BE2C (cell line): ENCODE results near the gene HES1.
"Not testable (repeated sequence)": the region's sequence is repeated elsewhere in the genome, so short reads cannot be mapped to it uniquely, and the experiment has no call there.

Source experiments
- DNase-seq: peaks from one replicate; pipeline ENCODE4 v3.0.0-alpha.2; 2020
- H3K27me3 ChIP-seq: fragments of 250-450 bp; sonication (Bioruptor Pico); 2 replicates; pipeline ENCODE4 v1.5.1; 2020; ENCODE audit warnings: mild to moderate bottlenecking
- H3K36me3 ChIP-seq: fragments of 250-450 bp; sonication (Bioruptor Pico); 2 replicates; pipeline ENCODE4 v1.5.1; 2020; ENCODE audit warnings: mild to moderate bottlenecking
- H3K4me1 ChIP-seq: fragments of 250-450 bp; sonication (Bioruptor Pico); 2 replicates; pipeline ENCODE4 v1.5.1; 2020
- H3K4me3 ChIP-seq: 2 replicates; pipeline ENCODE4 v1.5.1; 2011; ENCODE audit warnings: low read depth, low read length
- H3K9me3 ChIP-seq: fragments of 250-450 bp; sonication (Bioruptor Pico); 2 replicates; pipeline ENCODE4 v1.5.1; 2020
- CTCF ChIP-seq: IDR thresholded peaks from 2 replicates; pipeline ENCODE4 v1.5.1; 2012; ENCODE audit warnings: mild to moderate bottlenecking, low read depth, low read length

HES1 gene

GRCh38 chr3:194150252-194150934 lies 14.4 kb downstream of the HES1 start:
- TF ChIP-seq CTCF, result no peak
- H3K9me3 ChIP-seq, result peaks cover 4% of the 10 kb centered on the region; the same call in 1 of the 2 replicates
- DNase-seq, result no peak
- no peak overlapping the region for H3K4me3 ChIP-seq
- peaks cover 3% of the 10 kb centered on the region; the same call in 1 of the 2 replicates for H3K4me1 ChIP-seq
- no peaks in the 10 kb centered on the region for H3K36me3 ChIP-seq
- H3K27me3 ChIP-seq, result no peaks in the 10 kb centered on the region

- DNase-seq, H3K4me1 ChIP-seq: not testable (repeated sequence)
Measured at GRCh38 chr3:194150935-194151302, 15.0 kb downstream of the HES1 start.

DNA sequence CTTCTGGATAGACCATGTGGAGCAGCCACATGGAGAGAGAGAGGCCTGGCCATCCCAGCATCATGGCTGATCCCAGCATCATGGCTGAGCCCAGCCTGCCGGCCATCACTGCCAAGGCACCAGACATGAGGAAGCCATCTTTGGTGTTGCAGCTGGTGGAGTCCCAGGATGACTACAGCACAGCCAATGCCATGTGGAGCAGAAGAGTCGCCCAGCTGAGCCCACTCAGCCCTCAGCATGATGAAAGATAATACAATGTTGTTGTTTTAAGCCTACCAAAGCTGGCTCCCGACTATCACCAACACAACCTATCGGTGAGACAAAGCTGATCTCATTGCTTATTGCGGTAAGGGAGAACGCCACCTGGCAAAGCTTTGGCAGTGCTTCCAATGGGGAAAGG lies 18.4 kb downstream of the HES1 start:
- no peak for DNase-seq
- peaks cover 4% of the 10 kb centered on the region; the same call in 1 of the 2 replicates for H3K9me3 ChIP-seq
- no peaks in the 10 kb centered on the region for H3K36me3 ChIP-seq
- H3K4me1 ChIP-seq, result no peaks in the 10 kb centered on the region
- TF ChIP-seq CTCF, result no peak
- no peak overlapping the region for H3K4me3 ChIP-seq
- no peaks in the 10 kb centered on the region for H3K27me3 ChIP-seq

More at GRCh38 chr3:194150935-194151302, 15.0 kb downstream of the HES1 start:
- H3K9me3 ChIP-seq, H3K4me3 ChIP-seq, H3K36me3 ChIP-seq, H3K27me3 ChIP-seq: not testable (repeated sequence)

GRCh38 chr3:194156095-194156494 lies 20.1 kb downstream of the HES1 start:
- Histone ChIP-seq H3K4me1 (no peaks in the 10 kb centered on the region), H3K27me3 (no peaks in the 10 kb centered on the region), H3K9me3 (peaks cover 4% of the 10 kb centered on the region; the same call in 1 of the 2 replicates), H3K4me3 (no peak overlapping the region), H3K36me3 (no peaks in the 10 kb centered on the region)
- DNase-seq, result no peak
- TF ChIP-seq CTCF, result no peak

- Histone ChIP-seq H3K36me3 (no peaks in the 10 kb centered on the region), H3K4me1 (no peaks in the 10 kb centered on the region), H3K27me3 (no peaks in the 10 kb centered on the region), H3K9me3 (peaks cover 4% of the 10 kb centered on the region; the same call in 1 of the 2 replicates), H3K4me3 (no peak overlapping the region)
- no peak for DNase-seq
- no peak for TF ChIP-seq CTCF
Measured at GRCh38 chr3:194158942-194159439, 23.0 kb downstream of the HES1 start.

- no peaks in the 10 kb centered on the region for H3K27me3 ChIP-seq
- H3K4me3 ChIP-seq, result no peak overlapping the region
- no peaks in the 10 kb centered on the region for H3K9me3 ChIP-seq
- H3K4me1 ChIP-seq, result no peaks in the 10 kb centered on the region
- no peak for DNase-seq
- H3K36me3 ChIP-seq, result no peaks in the 10 kb centered on the region
- no peak for TF ChIP-seq CTCF
Measured at GRCh38 chr3:194160158-194160557, 24.2 kb downstream of the HES1 start.
